ENCODE measurements around the gene GIPR. TPM values are rescaled to one million over a fixed set of nuclear protein-coding genes. Genes with fewer than 3 reads are reported as not detected.
A peak's percentile ranks its signal among the peaks of the same experiment; 100 is the strongest.

The GIPR gene
- total RNA-seq, 1 donor from 2014 or later, result 1.3 TPM

GRCh38 chr19:45643927-45644771 is 23.9 kb upstream of the GIPR start:
- no peak overlapping the region for H3K4me3 Mint-ChIP-seq (ENCODE audit: unreplicated experiment)
- no peaks in the 10 kb centered on the region for H3K36me3 Mint-ChIP-seq (ENCODE audit: low read depth)
- TF ChIP-seq CTCF (IDR thresholded peaks at IDR 0.05), result no peak
- peaks cover 33% of the 10 kb centered on the region for H3K4me1 Mint-ChIP-seq (ENCODE audit: low read depth)
- H3K27ac Mint-ChIP-seq (ENCODE audit: unreplicated experiment), result no peak overlapping the region
- no peaks in the 10 kb centered on the region for H3K9me3 Mint-ChIP-seq (ENCODE audit: low read depth)
- DNase-seq (ENCODE audit: low spot score), result no peak
- H3K27me3 Mint-ChIP-seq (ENCODE audit: low read depth), result no peaks in the 10 kb centered on the region

GRCh38 chr19:45645068-45645630 is 22.9 kb upstream of the GIPR start:
- Mint-ChIP-seq H3K27me3 (ENCODE audit: low read depth) (no peaks in the 10 kb centered on the region), H3K36me3 (ENCODE audit: low read depth) (no peaks in the 10 kb centered on the region), H3K27ac (ENCODE audit: unreplicated experiment) (no peak overlapping the region), H3K9me3 (ENCODE audit: low read depth) (no peaks in the 10 kb centered on the region), H3K4me3 (ENCODE audit: unreplicated experiment) (peak overlapping the region; percentile 79), H3K4me1 (ENCODE audit: low read depth) (peaks cover 33% of the 10 kb centered on the region)
- no peak for DNase-seq (ENCODE audit: low spot score)
- no peak for TF ChIP-seq CTCF (IDR thresholded peaks at IDR 0.05)

GRCh38 chr19:45645631-45646344 is 22.2 kb upstream of the GIPR start:
- H3K27ac Mint-ChIP-seq (ENCODE audit: unreplicated experiment), result peak overlapping the region; percentile 74
- no peaks in the 10 kb centered on the region for H3K36me3 Mint-ChIP-seq (ENCODE audit: low read depth)
- no peak for DNase-seq (ENCODE audit: low spot score)
- TF ChIP-seq CTCF (IDR thresholded peaks at IDR 0.05), result no peak
- no peaks in the 10 kb centered on the region for H3K27me3 Mint-ChIP-seq (ENCODE audit: low read depth)
- H3K9me3 Mint-ChIP-seq (ENCODE audit: low read depth), result no peaks in the 10 kb centered on the region
- peak overlapping the region; percentile 79 for H3K4me3 Mint-ChIP-seq (ENCODE audit: unreplicated experiment)
- peaks cover 31% of the 10 kb centered on the region for H3K4me1 Mint-ChIP-seq (ENCODE audit: low read depth)

GRCh38 chr19:45646345-45646698 is 21.7 kb upstream of the GIPR start:
- no peaks in the 10 kb centered on the region for H3K27me3 Mint-ChIP-seq (ENCODE audit: low read depth)
- H3K4me1 Mint-ChIP-seq (ENCODE audit: low read depth), result peaks cover 26% of the 10 kb centered on the region
- DNase-seq (ENCODE audit: low spot score), result no peak
- peak overlapping the region; percentile 79 for H3K4me3 Mint-ChIP-seq (ENCODE audit: unreplicated experiment)
- no peaks in the 10 kb centered on the region for H3K36me3 Mint-ChIP-seq (ENCODE audit: low read depth)
- H3K9me3 Mint-ChIP-seq (ENCODE audit: low read depth), result no peaks in the 10 kb centered on the region
- H3K27ac Mint-ChIP-seq (ENCODE audit: unreplicated experiment), result peak overlapping the region; percentile 49
- no peak for TF ChIP-seq CTCF (IDR thresholded peaks at IDR 0.05)

- Mint-ChIP-seq H3K27me3 (ENCODE audit: low read depth) (no peaks in the 10 kb centered on the region), H3K27ac (ENCODE audit: unreplicated experiment) (no peak overlapping the region), H3K9me3 (ENCODE audit: low read depth) (no peaks in the 10 kb centered on the region), H3K4me1 (ENCODE audit: low read depth) (peaks cover 7% of the 10 kb centered on the region), H3K36me3 (ENCODE audit: low read depth) (no peaks in the 10 kb centered on the region), H3K4me3 (ENCODE audit: unreplicated experiment) (no peak overlapping the region)
- DNase-seq (ENCODE audit: low spot score), result no peak
- no peak for TF ChIP-seq CTCF (IDR thresholded peaks at IDR 0.05)
Measured at GRCh38 chr19:45650722-45651121, 17.3 kb upstream of the GIPR start.

All from chondrocyte (in vitro differentiated cells).